Adipocyte (in vitro differentiated cells): ENCODE data around the gene SORCS3.

Source experiments
- DNase-seq: peaks from one replicate; pipeline ENCODE4 v3.0.0-alpha.2; 2015; ENCODE audit warnings: low read depth
- H3K27me3 ChIP-seq: replicated peaks from 2 replicates; pipeline ENCODE4 v1.7.0; 2013; ENCODE audit warnings: mild to moderate bottlenecking, low read length, moderate library complexity; ENCODE audit not compliant: control insufficient read depth, insufficient read depth
- H3K36me3 ChIP-seq: 2 replicates; pipeline ENCODE4 v1.7.0; 2013; ENCODE audit warnings: low read length, mild to moderate bottlenecking, moderate library complexity; ENCODE audit not compliant: control insufficient read depth, insufficient read depth, severe bottlenecking
- H3K4me1 ChIP-seq: 2 replicates; pipeline ENCODE4 v1.7.0; 2013; ENCODE audit warnings: mild to moderate bottlenecking, low read length, moderate library complexity; ENCODE audit not compliant: control insufficient read depth, insufficient read depth
- H3K4me3 ChIP-seq: 2 replicates; pipeline ENCODE4 v1.7.0; 2013; ENCODE audit warnings: mild to moderate bottlenecking, low read length, moderate library complexity
- H3K9ac ChIP-seq: 2 replicates; pipeline ENCODE4 v1.7.0; 2013; ENCODE audit warnings: mild to moderate bottlenecking, low read length, moderate library complexity
- H3K9me3 ChIP-seq: 2 replicates; pipeline ENCODE4 v1.7.0; 2013; ENCODE audit warnings: mild to moderate bottlenecking, low read length, moderate library complexity; ENCODE audit not compliant: control insufficient read depth

The SORCS3 gene

GRCh38 chr10:105192861-105193260, 551.8 kb downstream of the SORCS3 start:
- Histone ChIP-seq H3K9me3 (no peaks in the 10 kb centered on the region), H3K4me3 (no peak overlapping the region), H3K9ac (no peak overlapping the region), H3K4me1 (no peaks in the 10 kb centered on the region), H3K27me3 (no peaks in the 10 kb centered on the region), H3K36me3 (no peaks in the 10 kb centered on the region)
- DNase-seq = no peak

- Histone ChIP-seq H3K9ac (no peak overlapping the region), H3K36me3 (no peaks in the 10 kb centered on the region), H3K4me1 (no peaks in the 10 kb centered on the region), H3K4me3 (no peak overlapping the region), H3K9me3 (no peaks in the 10 kb centered on the region), H3K27me3 (no peaks in the 10 kb centered on the region)
- DNase-seq = no peak
These were observed 554.7 kb downstream of the SORCS3 start for GRCh38 chr10:105195831-105196230.

GRCh38 chr10:105197598-105198364, 556.7 kb downstream of the SORCS3 start:
- H3K27me3 ChIP-seq = no peaks in the 10 kb centered on the region
- H3K4me1 ChIP-seq = no peaks in the 10 kb centered on the region
- DNase-seq = no peak

GRCh38 chr10:105206616-105207015, 565.5 kb downstream of the SORCS3 start:
- no peak overlapping the region for H3K4me3 ChIP-seq
- H3K27me3 ChIP-seq = no peaks in the 10 kb centered on the region
- H3K9me3 ChIP-seq = no peaks in the 10 kb centered on the region
- no peak overlapping the region for H3K9ac ChIP-seq
- DNase-seq = no peak
- H3K4me1 ChIP-seq = no peaks in the 10 kb centered on the region
- no peaks in the 10 kb centered on the region for H3K36me3 ChIP-seq

More at GRCh38 chr10:105197598-105198364, 556.7 kb downstream of the SORCS3 start:
- H3K9ac ChIP-seq = no peak overlapping the region
- H3K4me3 ChIP-seq = no peak overlapping the region
- H3K9me3 ChIP-seq = no peaks in the 10 kb centered on the region
- no peaks in the 10 kb centered on the region for H3K36me3 ChIP-seq

GRCh38 chr10:105207476-105207995, 566.4 kb downstream of the SORCS3 start:
- no peak overlapping the region for H3K9ac ChIP-seq
- no peaks in the 10 kb centered on the region for H3K9me3 ChIP-seq
- no peaks in the 10 kb centered on the region for H3K36me3 ChIP-seq
- no peaks in the 10 kb centered on the region for H3K4me1 ChIP-seq
- H3K27me3 ChIP-seq = no peaks in the 10 kb centered on the region
- H3K4me3 ChIP-seq = no peak overlapping the region
- no peak for DNase-seq

GRCh38 chr10:105210546-105210945, 569.5 kb downstream of the SORCS3 start:
- Histone ChIP-seq H3K36me3 (no peaks in the 10 kb centered on the region), H3K9me3 (no peaks in the 10 kb centered on the region), H3K4me1 (no peaks in the 10 kb centered on the region), H3K9ac (no peak overlapping the region), H3K4me3 (no peak overlapping the region), H3K27me3 (no peaks in the 10 kb centered on the region)
- no peak for DNase-seq

GRCh38 chr10:105237685-105238084, 596.6 kb downstream of the SORCS3 start:
- H3K27me3 ChIP-seq = no peaks in the 10 kb centered on the region
- no peaks in the 10 kb centered on the region for H3K36me3 ChIP-seq
- peaks cover 14% of the 10 kb centered on the region for H3K9me3 ChIP-seq
- no peak for DNase-seq
- H3K4me1 ChIP-seq = no peaks in the 10 kb centered on the region
- no peak overlapping the region for H3K4me3 ChIP-seq
- H3K9ac ChIP-seq = no peak overlapping the region

GRCh38 chr10:105239311-105240219, 598.5 kb downstream of the SORCS3 start:
- no peak for DNase-seq

GRCh38 chr10:105241254-105241653, 600.2 kb downstream of the SORCS3 start:
- no peaks in the 10 kb centered on the region for H3K4me1 ChIP-seq
- no peaks in the 10 kb centered on the region for H3K9me3 ChIP-seq
- no peak for DNase-seq
- no peaks in the 10 kb centered on the region for H3K36me3 ChIP-seq
- no peak overlapping the region for H3K9ac ChIP-seq
- no peaks in the 10 kb centered on the region for H3K27me3 ChIP-seq
- no peak overlapping the region for H3K4me3 ChIP-seq

More at GRCh38 chr10:105239311-105240219, 598.5 kb downstream of the SORCS3 start:
- H3K36me3 ChIP-seq = no peaks in the 10 kb centered on the region
- peaks cover 6% of the 10 kb centered on the region for H3K9me3 ChIP-seq
- H3K4me3 ChIP-seq = no peak overlapping the region
- H3K9ac ChIP-seq = no peak overlapping the region
- H3K27me3 ChIP-seq = no peaks in the 10 kb centered on the region
- no peaks in the 10 kb centered on the region for H3K4me1 ChIP-seq

GRCh38 chr10:105243381-105243780, 602.3 kb downstream of the SORCS3 start:
- H3K9me3 ChIP-seq = no peaks in the 10 kb centered on the region
- H3K27me3 ChIP-seq = no peaks in the 10 kb centered on the region
- DNase-seq = no peak
- no peaks in the 10 kb centered on the region for H3K36me3 ChIP-seq
- no peaks in the 10 kb centered on the region for H3K4me1 ChIP-seq
- H3K9ac ChIP-seq = no peak overlapping the region
- H3K4me3 ChIP-seq = no peak overlapping the region

- Histone ChIP-seq H3K4me3 (no peak overlapping the region), H3K9me3 (no peaks in the 10 kb centered on the region), H3K4me1 (no peaks in the 10 kb centered on the region), H3K36me3 (no peaks in the 10 kb centered on the region), H3K27me3 (no peaks in the 10 kb centered on the region), H3K9ac (no peak overlapping the region)
- no peak for DNase-seq
These were observed 602.7 kb downstream of the SORCS3 start for GRCh38 chr10:105243825-105244224.
